IPS-15b (cell line): ENCODE data around the gene RPRD1A.

Experiments
- H3K27me3 ChIP-seq: one replicate; pipeline ENCODE4 v1.6.1; 2013; ENCODE audit warnings: low read length; ENCODE audit not compliant: control insufficient read depth, insufficient read depth
- H3K36me3 ChIP-seq: one replicate; pipeline ENCODE4 v1.6.1; 2013; ENCODE audit warnings: low read length; ENCODE audit not compliant: control insufficient read depth, insufficient read depth
- H3K4me1 ChIP-seq: one replicate; pipeline ENCODE4 v1.6.1; 2013; ENCODE audit warnings: mild to moderate bottlenecking, low read length; ENCODE audit not compliant: control insufficient read depth, insufficient read depth
- H3K4me3 ChIP-seq: one replicate; pipeline ENCODE4 v1.5.1; 2013; ENCODE audit warnings: low read depth, low read length
- H3K9ac ChIP-seq: one replicate; pipeline ENCODE4 v1.6.1; 2013; ENCODE audit warnings: low read depth, mild to moderate bottlenecking, low read length
- H3K9me3 ChIP-seq: one replicate; pipeline ENCODE4 v1.6.1; 2013; ENCODE audit warnings: mild to moderate bottlenecking, low read length; ENCODE audit not compliant: control insufficient read depth, insufficient read depth

RPRD1A gene

GRCh38 chr18:36023336-36023735 is 44.0 kb downstream of the RPRD1A start:
- no peaks in the 10 kb centered on the region for H3K4me1 ChIP-seq
- H3K36me3 ChIP-seq = peaks cover 2% of the 10 kb centered on the region
- H3K27me3 ChIP-seq = no peaks in the 10 kb centered on the region
- H3K4me3 ChIP-seq = no peak overlapping the region
- H3K9me3 ChIP-seq = no peaks in the 10 kb centered on the region
- no peak overlapping the region for H3K9ac ChIP-seq

GRCh38 chr18:36020174-36020711 is 47.1 kb downstream of the RPRD1A start:
- Histone ChIP-seq H3K4me1 (no peaks in the 10 kb centered on the region), H3K36me3 (no peaks in the 10 kb centered on the region), H3K27me3 (no peaks in the 10 kb centered on the region), H3K9ac (no peak overlapping the region), H3K4me3 (no peak overlapping the region), H3K9me3 (no peaks in the 10 kb centered on the region)

- Histone ChIP-seq H3K9me3 (no peaks in the 10 kb centered on the region), H3K36me3 (no peaks in the 10 kb centered on the region), H3K4me3 (no peak overlapping the region), H3K27me3 (no peaks in the 10 kb centered on the region), H3K4me1 (no peaks in the 10 kb centered on the region), H3K9ac (no peak overlapping the region)
Observed at GRCh38 chr18:36017232-36017631, 50.1 kb downstream of the RPRD1A start.

- H3K36me3 ChIP-seq = no peaks in the 10 kb centered on the region
- H3K9me3 ChIP-seq = no peaks in the 10 kb centered on the region
- H3K4me1 ChIP-seq = no peaks in the 10 kb centered on the region
- H3K27me3 ChIP-seq = no peaks in the 10 kb centered on the region
- H3K9ac ChIP-seq = no peak overlapping the region
- no peak overlapping the region for H3K4me3 ChIP-seq
Observed at GRCh38 chr18:36015629-36016028, 51.7 kb downstream of the RPRD1A start.

- no peak overlapping the region for H3K9ac ChIP-seq
- no peaks in the 10 kb centered on the region for H3K9me3 ChIP-seq
- no peak overlapping the region for H3K4me3 ChIP-seq
Observed at GRCh38 chr18:36012891-36013290, 54.5 kb downstream of the RPRD1A start.

GRCh38 chr18:36009214-36009613 is 58.1 kb downstream of the RPRD1A start:
- Histone ChIP-seq H3K9ac (no peak overlapping the region), H3K36me3 (no peaks in the 10 kb centered on the region), H3K9me3 (no peaks in the 10 kb centered on the region), H3K27me3 (no peaks in the 10 kb centered on the region), H3K4me3 (no peak overlapping the region), H3K4me1 (no peaks in the 10 kb centered on the region)

More at GRCh38 chr18:36012891-36013290, 54.5 kb downstream of the RPRD1A start:
- Histone ChIP-seq H3K27me3 (no peaks in the 10 kb centered on the region), H3K4me1 (no peaks in the 10 kb centered on the region), H3K36me3 (no peaks in the 10 kb centered on the region)

- H3K9ac ChIP-seq = no peak overlapping the region
- no peaks in the 10 kb centered on the region for H3K9me3 ChIP-seq
- H3K36me3 ChIP-seq = no peaks in the 10 kb centered on the region
- no peaks in the 10 kb centered on the region for H3K27me3 ChIP-seq
- no peak overlapping the region for H3K4me3 ChIP-seq
- H3K4me1 ChIP-seq = no peaks in the 10 kb centered on the region
Observed at GRCh38 chr18:36006997-36007396, 60.4 kb downstream of the RPRD1A start.

GRCh38 chr18:35999925-36000324 is 67.4 kb downstream of the RPRD1A start:
- Histone ChIP-seq H3K27me3 (no peaks in the 10 kb centered on the region), H3K9me3 (no peaks in the 10 kb centered on the region), H3K4me1 (no peaks in the 10 kb centered on the region), H3K4me3 (no peak overlapping the region), H3K36me3 (no peaks in the 10 kb centered on the region), H3K9ac (no peak overlapping the region)

- H3K27me3 ChIP-seq = no peaks in the 10 kb centered on the region
- H3K9ac ChIP-seq = no peak overlapping the region
- H3K9me3 ChIP-seq = no peaks in the 10 kb centered on the region
- H3K36me3 ChIP-seq = no peaks in the 10 kb centered on the region
- no peak overlapping the region for H3K4me3 ChIP-seq
- no peaks in the 10 kb centered on the region for H3K4me1 ChIP-seq
Observed at GRCh38 chr18:35998967-35999366, 68.4 kb downstream of the RPRD1A start.

GRCh38 chr18:35993013-35993412 is 74.3 kb downstream of the RPRD1A start:
- Histone ChIP-seq H3K27me3 (no peaks in the 10 kb centered on the region), H3K4me3 (no peak overlapping the region), H3K4me1 (no peaks in the 10 kb centered on the region), H3K9ac (no peak overlapping the region), H3K9me3 (no peaks in the 10 kb centered on the region), H3K36me3 (no peaks in the 10 kb centered on the region)

GRCh38 chr18:35991696-35992095 is 75.7 kb downstream of the RPRD1A start:
- no peak overlapping the region for H3K4me3 ChIP-seq
- no peak overlapping the region for H3K9ac ChIP-seq
- no peaks in the 10 kb centered on the region for H3K36me3 ChIP-seq

GRCh38 chr18:35983818-35984217 is 83.5 kb downstream of the RPRD1A start:
- Histone ChIP-seq H3K4me3 (no peak overlapping the region), H3K4me1 (no peaks in the 10 kb centered on the region), H3K9me3 (no peaks in the 10 kb centered on the region), H3K27me3 (no peaks in the 10 kb centered on the region), H3K9ac (no peak overlapping the region), H3K36me3 (peaks cover 10% of the 10 kb centered on the region)

More at GRCh38 chr18:35991696-35992095, 75.7 kb downstream of the RPRD1A start:
- Histone ChIP-seq H3K27me3 (no peaks in the 10 kb centered on the region), H3K4me1 (no peaks in the 10 kb centered on the region), H3K9me3 (no peaks in the 10 kb centered on the region)
